Endothelial cell of umbilical vein (primary cell): ENCODE results near the gene MTMR4.

ENCODE experiments used
- FOS ChIP-seq: IDR thresholded peaks from 2 replicates; pipeline ENCODE4 v1.6.1; 2011; ENCODE audit warnings: mild to moderate bottlenecking, low read length, moderate library complexity, borderline replicate concordance; ENCODE audit not compliant: insufficient read depth
- POLR2AphosphoS5 ChIP-seq: IDR thresholded peaks from 2 replicates; pipeline ENCODE4 v1.6.1; 2012; ENCODE audit warnings: low read depth, mild to moderate bottlenecking, control low read depth, low read length, moderate library complexity; ENCODE audit not compliant: insufficient read depth
- TF ChIP-seq, protein P1 (sequence below), 2 donors: IDR thresholded peaks; 1 replicate in 1 of 2; 2 replicates in 1 of 2; pipeline ENCODE4 v1.5.1; 2011; ENCODE audit warnings: low read length in 2 of 2, mild to moderate bottlenecking in 2 of 2, moderate library complexity in 2 of 2, control low read depth in 1 of 2, inconsistent platforms in 1 of 2, low read depth in 1 of 2; ENCODE audit not compliant: insufficient read depth in 1 of 2; ENCODE audit errors: extremely low read depth in 1 of 2

DNA sequence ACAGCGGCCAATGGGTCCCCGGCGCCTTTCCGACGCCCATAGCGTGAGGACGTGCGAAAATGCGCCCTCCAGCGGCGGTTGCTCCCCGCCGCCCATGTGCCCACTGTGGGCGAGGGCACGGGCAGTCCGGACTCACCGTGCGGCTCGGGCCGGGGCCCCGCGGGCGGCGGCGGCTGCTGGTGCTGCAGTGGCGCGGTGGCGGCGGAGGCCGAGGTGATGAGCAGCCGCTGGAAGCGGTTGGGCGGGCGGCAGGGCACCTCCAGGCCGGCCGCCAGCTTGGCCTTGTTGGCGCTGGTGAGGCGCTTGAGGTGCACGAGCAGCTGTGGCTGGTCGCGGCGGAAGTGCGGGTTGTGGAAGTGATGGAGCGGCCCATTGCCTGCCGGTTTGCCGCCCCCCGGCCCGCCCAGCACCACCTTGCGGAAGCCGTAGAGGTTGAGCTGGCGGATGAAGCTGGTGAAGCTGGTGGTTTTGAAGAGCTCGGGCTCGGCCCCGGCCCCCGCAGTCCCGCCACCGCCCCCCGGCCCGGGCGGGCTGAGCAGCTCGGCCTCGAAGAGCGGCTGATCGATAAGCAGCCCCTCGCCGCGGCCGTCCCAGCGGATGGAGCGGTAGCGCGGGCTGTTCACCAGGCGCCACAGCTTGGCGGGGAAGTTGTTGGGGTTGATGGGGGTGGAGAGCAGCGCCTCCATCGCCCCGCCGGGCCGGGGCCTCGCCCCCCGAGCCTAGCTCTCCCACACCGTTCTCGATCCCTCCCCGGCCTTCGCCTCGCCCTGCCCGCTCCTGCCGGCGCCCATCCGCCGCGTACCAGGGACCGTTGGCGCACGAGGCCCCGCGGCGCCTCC lies 26.6 kb downstream of the MTMR4 start, which contains the start of gene HSF5:
- TF ChIP-seq, protein P1, sequence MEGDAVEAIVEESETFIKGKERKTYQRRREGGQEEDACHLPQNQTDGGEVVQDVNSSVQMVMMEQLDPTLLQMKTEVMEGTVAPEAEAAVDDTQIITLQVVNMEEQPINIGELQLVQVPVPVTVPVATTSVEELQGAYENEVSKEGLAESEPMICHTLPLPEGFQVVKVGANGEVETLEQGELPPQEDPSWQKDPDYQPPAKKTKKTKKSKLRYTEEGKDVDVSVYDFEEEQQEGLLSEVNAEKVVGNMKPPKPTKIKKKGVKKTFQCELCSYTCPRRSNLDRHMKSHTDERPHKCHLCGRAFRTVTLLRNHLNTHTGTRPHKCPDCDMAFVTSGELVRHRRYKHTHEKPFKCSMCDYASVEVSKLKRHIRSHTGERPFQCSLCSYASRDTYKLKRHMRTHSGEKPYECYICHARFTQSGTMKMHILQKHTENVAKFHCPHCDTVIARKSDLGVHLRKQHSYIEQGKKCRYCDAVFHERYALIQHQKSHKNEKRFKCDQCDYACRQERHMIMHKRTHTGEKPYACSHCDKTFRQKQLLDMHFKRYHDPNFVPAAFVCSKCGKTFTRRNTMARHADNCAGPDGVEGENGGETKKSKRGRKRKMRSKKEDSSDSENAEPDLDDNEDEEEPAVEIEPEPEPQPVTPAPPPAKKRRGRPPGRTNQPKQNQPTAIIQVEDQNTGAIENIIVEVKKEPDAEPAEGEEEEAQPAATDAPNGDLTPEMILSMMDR (IDR thresholded peaks at IDR 0.05; ENCODE audit: extremely low read depth in 1 of 2, insufficient read depth in 1 of 2, low read depth in 1 of 2, low read length in 2 of 2), result peak; percentile 46 to 53
- TF ChIP-seq POLR2AphosphoS5 (no peak), FOS (no peak)
